Measurements from ENCODE around the gene FBLL1. TPM values are rescaled to one million over a fixed set of nuclear protein-coding genes. Genes with fewer than 3 reads are reported as not detected.

The FBLL1 gene
- total RNA-seq, 2 experiments from 2014 or later, result 0.20 TPM; not detected in 1

- DNase-seq (no peak), ATAC-seq (no peak)
- H3K9me3 Mint-ChIP-seq, result peaks cover 2% of the 10 kb centered on the region
- TF ChIP-seq CTCF (IDR thresholded peaks at IDR 0.05), result no peak
- H3K27me3 Mint-ChIP-seq, result peaks cover 4% of the 10 kb centered on the region
- intact Hi-C loops (cut with micrococcal nuclease), result no loop called here
- peak overlapping the region; percentile 98 for H3K27ac Mint-ChIP-seq
- peaks cover 32% of the 10 kb centered on the region for H3K4me1 Mint-ChIP-seq (ENCODE audit: low read depth)
- H3K4me3 Mint-ChIP-seq, result peak overlapping the region; percentile 98
- peaks cover 23% of the 10 kb centered on the region for H3K36me3 Mint-ChIP-seq (ENCODE audit: low read depth)
- POLR2A ChIA-PET, result interaction anchor here (0.7 to 1.6 kb wide), 5 partner anchors 10 to 1717 kb away, joined by 3 to 4 read pairs (median 3); partner anchors contain the start of gene LCP2
- CTCF ChIA-PET, result interaction anchor here (0.8 to 1.7 kb wide), 2 partner anchors 8 to 94 kb away, joined by 3 to 4 read pairs; partner anchors contain the start of gene RARS1
Measured at GRCh38 chr5:168580227-168580508, 51.1 kb downstream of the FBLL1 start.

Small RNA genes lying within 50 kb of the gene (microRNA-seq; reads per million reads assigned to microRNA genes)
- gene MIR103A1 (ENCODE audit: borderline microRNAs expressed, borderline replicate concordance) (not detected), gene MIR103B1 (ENCODE audit: borderline microRNAs expressed, borderline replicate concordance) (not detected)

Other genes starting within 250 kb of the FBLL1 start
- gene WWC1, start 237.7 kb upstream of the FBLL1 start, total RNA-seq, result under 1 TPM; 0.45 to 0.47 TPM
- 100 to 1,000 TPM; 110 to 113 TPM for gene RARS1, start 42.8 kb upstream of the FBLL1 start, total RNA-seq
- gene PANK3, start 50.1 kb downstream of the FBLL1 start, total RNA-seq, result 10 to 100 TPM; 58.7 to 60.6 TPM

All from activated CD8-positive, alpha-beta T cell treated with anti-CD3 and anti-CD28 coated beads for 36 hours (primary cell).